DND-41 (cell line): ENCODE results near the gene WAPL.

Source experiments
- ATAC-seq: fragments of 200-7000 bp; cut with Tn5 transposase; 3 replicates; pipeline ENCODE4 v1.9.1; 2021; ENCODE audit warnings: low read depth; ENCODE audit not compliant: insufficient read depth
- DNase-seq: peaks from one replicate; pipeline ENCODE4 v3.0.0-alpha.2; 2020
- H2AFZ ChIP-seq: 2 replicates; pipeline ENCODE4 v1.6.0; 2012; ENCODE audit warnings: low read depth, low read length
- H3K27ac ChIP-seq: 2 replicates; pipeline ENCODE4 v1.5.1; 2012; ENCODE audit warnings: low read length, inconsistent platforms
- H3K27me3 ChIP-seq: fragments of 200-600 bp; sonication (generic); 2 replicates; pipeline ENCODE4 v1.6.0; 2012; ENCODE audit warnings: low read length, mild to moderate bottlenecking, inconsistent platforms; ENCODE audit not compliant: insufficient read depth, poor library complexity
- H3K36me3 ChIP-seq: 2 replicates; pipeline ENCODE4 v1.5.1; 2012; ENCODE audit warnings: low read length, inconsistent platforms; ENCODE audit not compliant: insufficient read depth
- H3K4me1 ChIP-seq: 2 replicates; pipeline ENCODE4 v1.5.1; 2012; ENCODE audit warnings: mild to moderate bottlenecking, low read length; ENCODE audit not compliant: insufficient read depth
- H3K4me2 ChIP-seq: 2 replicates; pipeline ENCODE4 v1.6.0; 2012; ENCODE audit warnings: mild to moderate bottlenecking, moderate library complexity, low read length, inconsistent platforms; ENCODE audit not compliant: insufficient read depth
- H3K4me3 ChIP-seq, 2 experiments: fragments of 200-600 bp in 1 of 2; shearing (Covaris generic) in 1 of 2; 2 replicates each; pipeline ENCODE4 v1.5.1; 2012 to 2016; ENCODE audit warnings: inconsistent platforms in 2 of 2, low read length in 2 of 2, mild to moderate bottlenecking in 2 of 2, low read depth in 1 of 2, moderate library complexity in 1 of 2
- H3K79me2 ChIP-seq: 2 replicates; pipeline ENCODE4 v1.6.0; 2012; ENCODE audit warnings: low read length, inconsistent platforms; ENCODE audit not compliant: insufficient read depth
- H3K9ac ChIP-seq: 2 replicates; pipeline ENCODE4 v1.6.0; 2012; ENCODE audit warnings: low read depth, mild to moderate bottlenecking, inconsistent platforms, low read length, moderate library complexity
- H3K9me3 ChIP-seq: 2 replicates; pipeline ENCODE4 v1.5.1; 2012; ENCODE audit warnings: low read length, moderate library complexity, mild to moderate bottlenecking, inconsistent platforms; ENCODE audit not compliant: insufficient read depth, severe bottlenecking
- H4K20me1 ChIP-seq: 2 replicates; pipeline ENCODE4 v1.6.0; 2012; ENCODE audit warnings: low read length; ENCODE audit not compliant: insufficient read depth
- CTCF ChIP-seq: IDR thresholded peaks from 2 replicates; pipeline ENCODE4 v1.5.1; 2012; ENCODE audit warnings: borderline replicate concordance, low read length, moderate library complexity, mild to moderate bottlenecking; ENCODE audit not compliant: poor library complexity, severe bottlenecking; ENCODE audit errors: extremely low read depth
- EZH2 ChIP-seq: IDR thresholded peaks from 3 replicates; pipeline ENCODE4 v1.6.1; 2012; ENCODE audit warnings: borderline replicate concordance, low read depth, mild to moderate bottlenecking, moderate library complexity, low read length, inconsistent platforms; ENCODE audit not compliant: severe bottlenecking

Gene WAPL

GRCh38 chr10:86556933-86557649 is 35.5 kb upstream of the WAPL start:
- TF ChIP-seq CTCF = no peak
- TF ChIP-seq EZH2 = no peak
- ATAC-seq (no peak), DNase-seq (no peak)
- H3K27me3 ChIP-seq = no peaks in the 10 kb centered on the region
- H3K9ac ChIP-seq = no peak overlapping the region
- H3K4me3 ChIP-seq = no peak overlapping the region
- no peak overlapping the region for H3K4me2 ChIP-seq
- no peaks in the 10 kb centered on the region for H3K79me2 ChIP-seq
- H3K9me3 ChIP-seq = no peaks in the 10 kb centered on the region
- H3K4me1 ChIP-seq = no peaks in the 10 kb centered on the region
- H4K20me1 ChIP-seq = no peaks in the 10 kb centered on the region
- H2AFZ ChIP-seq = no peak overlapping the region
- H3K36me3 ChIP-seq = no peaks in the 10 kb centered on the region
- H3K27ac ChIP-seq = no peak overlapping the region

GRCh38 chr10:86556532-86556931 is 34.9 kb upstream of the WAPL start:
- H3K9ac ChIP-seq = no peak overlapping the region
- no peaks in the 10 kb centered on the region for H3K79me2 ChIP-seq
- H3K4me2 ChIP-seq = no peak overlapping the region
- DNase-seq (no peak), ATAC-seq (no peak)
- H3K9me3 ChIP-seq = no peaks in the 10 kb centered on the region
- no peaks in the 10 kb centered on the region for H3K36me3 ChIP-seq
- H2AFZ ChIP-seq = no peak overlapping the region
- H3K4me3 ChIP-seq = no peak overlapping the region
- no peaks in the 10 kb centered on the region for H3K4me1 ChIP-seq
- TF ChIP-seq CTCF = no peak
- no peak for TF ChIP-seq EZH2
- no peak overlapping the region for H3K27ac ChIP-seq
- no peaks in the 10 kb centered on the region for H3K27me3 ChIP-seq
- no peaks in the 10 kb centered on the region for H4K20me1 ChIP-seq

GRCh38 chr10:86553639-86554038 is 32.0 kb upstream of the WAPL start:
- H3K36me3 ChIP-seq = no peaks in the 10 kb centered on the region
- no peaks in the 10 kb centered on the region for H4K20me1 ChIP-seq
- H3K4me3 ChIP-seq = no peak overlapping the region
- H3K27me3 ChIP-seq = peaks cover 1% of the 10 kb centered on the region
- H3K79me2 ChIP-seq = no peaks in the 10 kb centered on the region
- ATAC-seq (no peak), DNase-seq (no peak)
- no peaks in the 10 kb centered on the region for H3K9me3 ChIP-seq
- TF ChIP-seq EZH2 = no peak
- no peak for TF ChIP-seq CTCF
- no peak overlapping the region for H3K9ac ChIP-seq
- H3K27ac ChIP-seq = no peak overlapping the region
- H3K4me2 ChIP-seq = no peak overlapping the region
- H3K4me1 ChIP-seq = no peaks in the 10 kb centered on the region
- H2AFZ ChIP-seq = no peak overlapping the region
